NCI-H69 (cell line): Measurements from ENCODE around the gene HEYL.
"Not testable (repeated sequence)": the region's sequence is repeated elsewhere in the genome, so short reads cannot be mapped to it uniquely, and the experiment has no call there.

Experiments used
- DNase-seq: peaks from one replicate; lab custom pipeline; 2025; lab: John Stamatoyannopoulos, UW

The HEYL gene

DNA sequence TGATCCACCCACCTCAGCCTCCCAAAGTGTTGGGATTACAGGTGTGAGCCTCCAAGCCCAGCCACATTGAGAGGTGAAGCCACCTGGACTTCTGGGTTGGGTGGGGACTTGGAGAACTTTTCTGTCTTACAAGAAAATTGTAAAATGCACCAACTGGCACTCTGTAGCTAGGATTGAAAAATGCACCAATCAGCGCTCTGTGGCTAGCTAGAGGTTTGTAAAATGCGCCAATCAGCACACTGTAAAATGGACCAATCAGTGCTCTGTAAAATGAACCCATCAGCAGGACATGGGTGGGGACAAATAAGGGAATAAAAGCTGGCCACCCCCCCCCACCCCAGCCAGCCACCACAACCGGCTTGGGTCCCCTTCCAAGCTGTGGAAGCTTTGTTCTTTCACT, 35.8 kb downstream of the HEYL start:
- DNase-seq, result not testable (repeated sequence)

- DNase-seq, result not testable (repeated sequence)
Observed at GRCh38 chr1:39601667-39602255, 37.7 kb downstream of the HEYL start.

GRCh38 chr1:39596163-39596562, 43.3 kb downstream of the HEYL start:
- DNase-seq, result no peak

DNA sequence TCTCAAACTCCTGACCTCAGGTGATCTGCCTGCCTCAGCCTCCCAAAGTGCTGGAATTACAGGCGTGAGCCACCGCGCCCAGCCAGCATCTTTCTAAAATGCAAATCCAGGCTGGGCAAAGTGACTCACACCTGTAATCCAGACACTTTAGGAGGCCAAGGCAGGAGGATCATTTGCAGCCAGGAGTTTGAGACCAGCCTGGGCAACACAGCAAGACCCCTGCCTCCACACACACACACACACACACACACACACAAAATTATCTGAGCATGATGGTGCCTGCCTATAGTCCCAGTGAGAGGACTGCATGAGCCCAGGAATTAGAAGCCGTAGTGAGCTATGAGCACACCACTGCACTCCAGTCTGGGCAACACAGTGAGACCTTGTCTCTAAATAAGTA, 46.1 kb downstream of the HEYL start:
- no peak for DNase-seq

DNA sequence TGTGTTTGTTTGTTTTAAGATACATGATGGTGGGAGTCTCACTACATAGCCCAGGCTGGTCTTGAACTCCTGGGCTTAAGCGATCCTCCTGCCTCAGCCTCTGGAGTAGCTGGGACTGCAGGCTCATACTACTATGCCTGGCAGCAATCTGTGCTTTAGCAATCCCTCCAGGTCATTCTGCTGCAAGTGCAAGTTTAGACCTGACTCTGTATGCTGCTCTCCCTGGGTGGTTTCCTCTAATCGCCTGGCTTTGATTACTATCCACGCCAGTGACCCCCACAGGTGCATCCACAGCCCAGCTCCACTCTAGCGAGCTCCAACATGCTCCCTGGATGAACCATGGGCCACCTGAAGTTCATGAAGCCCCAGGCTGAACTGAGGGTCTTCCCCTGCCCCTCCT, 47.4 kb downstream of the HEYL start:
- DNase-seq, result peak; percentile 67

DNA sequence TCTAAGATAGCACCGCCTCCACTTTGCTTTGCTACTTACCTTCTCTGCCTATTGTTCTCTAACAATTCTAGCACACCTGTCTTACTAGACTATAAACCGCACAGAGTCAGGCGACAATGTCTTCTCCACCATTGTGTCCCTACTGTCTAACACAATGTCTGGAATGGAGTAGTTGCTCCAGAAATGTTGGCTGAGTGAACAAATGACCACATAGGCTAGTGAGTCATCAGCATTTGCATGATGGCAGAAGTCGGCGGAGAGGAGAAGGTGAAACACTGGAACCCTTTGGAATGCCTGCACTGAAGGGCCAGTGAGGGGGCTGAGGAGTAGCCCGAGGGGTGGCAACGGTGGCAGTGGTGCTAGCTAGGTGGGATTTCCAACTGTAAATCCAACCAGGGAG, 48.9 kb downstream of the HEYL start:
- DNase-seq, result no peak

DNA sequence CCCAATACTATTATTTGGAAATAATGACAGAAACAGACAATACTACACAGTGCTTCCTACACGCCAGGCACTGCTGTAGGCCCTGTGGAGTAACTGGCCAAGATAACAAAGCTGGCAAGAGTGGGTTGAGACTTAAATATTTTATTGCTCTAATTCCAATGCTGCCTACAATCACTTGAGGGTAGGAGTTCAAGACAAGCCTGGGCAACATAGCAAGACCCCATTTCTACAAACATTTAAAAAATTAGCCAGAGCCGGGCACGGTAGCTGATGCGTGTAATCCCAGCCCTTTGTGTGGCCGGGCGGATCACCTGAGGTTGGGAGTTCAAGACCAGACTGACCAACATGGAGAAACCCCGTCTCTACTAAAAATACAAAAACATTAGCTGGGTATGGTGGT, 53.5 kb downstream of the HEYL start:
- DNase-seq, result no peak

DNA sequence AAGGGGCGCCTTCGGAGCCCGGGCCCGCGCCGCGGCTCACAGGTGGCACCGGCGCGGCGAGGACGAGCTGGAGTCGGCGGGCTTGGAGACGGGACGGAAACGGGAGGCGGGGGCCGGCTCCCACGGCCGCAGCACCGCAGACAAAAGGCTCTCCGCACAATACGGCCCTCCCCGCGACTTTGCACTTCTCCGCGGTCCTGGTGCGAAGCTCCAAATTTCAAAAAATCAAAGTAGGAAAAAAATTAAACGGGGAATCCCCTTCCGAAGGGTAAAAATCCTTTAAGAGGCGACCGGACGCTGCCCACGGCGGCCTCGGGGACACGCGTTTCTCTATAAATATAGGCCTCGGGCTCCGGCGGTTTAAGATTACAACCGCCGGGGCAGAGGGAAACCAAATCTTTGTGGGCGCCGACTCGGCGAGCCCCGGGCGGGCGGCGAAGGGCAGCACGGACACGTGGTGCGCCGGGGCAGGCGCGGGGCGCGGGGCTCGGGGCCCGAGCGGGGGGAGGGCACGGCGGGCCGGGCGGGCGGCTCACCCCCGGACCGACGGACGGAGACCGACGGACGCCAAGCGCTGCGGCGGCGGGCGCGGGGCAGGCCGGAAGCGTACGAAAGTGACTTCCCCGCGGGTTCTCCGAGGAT, 63.3 kb downstream of the HEYL start:
- DNase-seq, result peak; percentile 56

DNA sequence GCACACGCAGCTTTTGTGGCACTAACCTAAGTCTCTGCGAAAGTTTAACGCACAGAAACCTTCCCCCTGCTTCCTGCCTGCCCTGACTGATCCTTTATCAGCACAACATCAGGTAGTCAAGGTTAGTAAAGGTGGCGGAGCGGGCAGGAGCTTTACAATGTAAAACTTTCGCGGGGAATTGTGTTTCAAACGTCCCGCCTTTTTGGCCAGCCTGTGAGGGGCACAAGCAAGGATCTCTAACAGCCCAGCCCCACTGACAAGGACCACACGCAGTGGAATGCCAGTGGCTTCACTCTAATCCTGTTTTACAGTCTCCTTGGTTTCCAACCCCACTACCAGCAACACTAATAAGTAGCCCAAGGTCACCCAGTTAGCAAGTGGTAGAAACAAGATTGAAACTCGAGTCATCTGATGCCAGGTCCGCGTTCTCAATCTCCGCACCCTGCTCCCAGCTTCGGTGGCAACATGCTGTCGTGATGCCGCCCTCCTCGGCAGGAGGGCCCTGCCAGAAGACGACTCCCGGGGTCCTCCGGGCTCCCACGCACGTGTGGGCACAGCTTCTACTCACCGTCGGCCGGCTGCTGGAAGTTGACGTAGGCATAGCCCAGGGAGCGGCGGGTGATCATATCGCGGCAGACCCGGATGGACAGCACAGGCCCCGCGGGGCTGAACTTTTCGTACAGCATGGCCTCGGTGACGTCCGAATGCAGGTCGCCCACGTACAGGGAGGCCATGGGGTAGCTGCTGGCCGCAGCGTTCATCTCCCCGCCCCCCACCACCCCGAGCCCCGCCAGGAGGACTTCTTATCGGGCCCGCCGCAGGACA, 64.0 kb downstream of the HEYL start:
- DNase-seq, result peak; percentile 48

- DNase-seq, result peak; percentile 8
Observed at GRCh38 chr1:39574646-39575045, 64.8 kb downstream of the HEYL start.
